Tibial nerve (tissue), 3 donors: Measurements from ENCODE around the gene KRT72.

Experiments used
- POLR2A ChIP-seq, 2 donors: fragments of 450-650 bp; IDR thresholded peaks; one replicate each; pipeline ENCODE4 v1.6.1; 2017; ENCODE audit warnings: antibody characterized with exemption in 2 of 2, mild to moderate bottlenecking in 2 of 2, moderate library complexity in 2 of 2
- TF ChIP-seq, protein P1 (sequence below), 5 experiments: fragments of 200-600 bp in 3 of 5; fragments of 450-650 bp in 2 of 5; sonication (generic) in 3 of 5; IDR thresholded peaks; one replicate each; pipeline ENCODE4 v1.5.1; 2016 to 2019; ENCODE audit warnings: antibody characterized with exemption in 5 of 5, mild to moderate bottlenecking in 3 of 5, moderate library complexity in 2 of 5

DNA sequence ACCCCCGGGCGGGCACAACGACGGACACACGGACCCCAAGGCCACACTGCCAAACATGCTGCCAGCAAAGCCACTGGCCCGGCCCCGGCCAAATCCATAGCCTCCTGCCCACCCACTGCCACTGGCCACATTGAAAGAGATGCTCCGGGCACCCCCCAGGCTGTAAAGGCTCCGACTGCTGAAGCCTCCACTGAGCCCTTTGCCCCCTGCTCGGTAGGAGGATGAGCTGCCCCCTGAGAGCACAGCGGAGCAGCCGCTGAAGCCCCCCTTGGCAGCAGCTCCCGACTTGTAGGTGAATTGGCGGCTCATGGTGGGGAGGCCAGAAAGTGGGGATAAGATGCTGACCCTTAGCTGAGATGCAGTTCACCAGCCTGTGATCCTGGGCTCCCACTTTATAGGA is 17.0 kb upstream of the KRT72 start, which contains the start of gene KRT73:
- TF ChIP-seq POLR2A (IDR thresholded peaks at IDR 0.05) = no peak
- TF ChIP-seq, protein P1, sequence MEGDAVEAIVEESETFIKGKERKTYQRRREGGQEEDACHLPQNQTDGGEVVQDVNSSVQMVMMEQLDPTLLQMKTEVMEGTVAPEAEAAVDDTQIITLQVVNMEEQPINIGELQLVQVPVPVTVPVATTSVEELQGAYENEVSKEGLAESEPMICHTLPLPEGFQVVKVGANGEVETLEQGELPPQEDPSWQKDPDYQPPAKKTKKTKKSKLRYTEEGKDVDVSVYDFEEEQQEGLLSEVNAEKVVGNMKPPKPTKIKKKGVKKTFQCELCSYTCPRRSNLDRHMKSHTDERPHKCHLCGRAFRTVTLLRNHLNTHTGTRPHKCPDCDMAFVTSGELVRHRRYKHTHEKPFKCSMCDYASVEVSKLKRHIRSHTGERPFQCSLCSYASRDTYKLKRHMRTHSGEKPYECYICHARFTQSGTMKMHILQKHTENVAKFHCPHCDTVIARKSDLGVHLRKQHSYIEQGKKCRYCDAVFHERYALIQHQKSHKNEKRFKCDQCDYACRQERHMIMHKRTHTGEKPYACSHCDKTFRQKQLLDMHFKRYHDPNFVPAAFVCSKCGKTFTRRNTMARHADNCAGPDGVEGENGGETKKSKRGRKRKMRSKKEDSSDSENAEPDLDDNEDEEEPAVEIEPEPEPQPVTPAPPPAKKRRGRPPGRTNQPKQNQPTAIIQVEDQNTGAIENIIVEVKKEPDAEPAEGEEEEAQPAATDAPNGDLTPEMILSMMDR (IDR thresholded peaks at IDR 0.05) = no peak
